Naive thymus-derived CD4-positive, alpha-beta T cell (primary cell): ENCODE measurements around the gene CFC1B. TPM values are rescaled to one million over a fixed set of nuclear protein-coding genes. Genes with fewer than 3 reads are reported as not detected.

Experiments
- polyA plus RNA-seq, 2 donors: library from polyadenylated mRNA; unstranded; fragments of 300-500 nt; fragmentation: Illumina TruSeq; gene quantifications; one replicate each; pipeline ENCODE4 v1.2.3, GENCODE V29; 2021
- total RNA-seq, 6 experiments: library from RNA in 5 of 6; stranded (reverse) in 5 of 6; gene quantifications; 1 replicate in 5 of 6; 2 replicates in 1 of 6; pipeline ENCODE4 v1.2.3 and lab custom pipeline; 2021 to 2026

The CFC1B gene
- total and polyA plus RNA-seq, 7 experiments from 2014 or later, result not detected

Other genes with a start within 250 kb of the CFC1B start
- 10 to 100 TPM; 69.9 to 88.5 (median 79.3) TPM for gene IMP4, start 178.3 kb upstream of the CFC1B start, total RNA-seq
- 10 to 100 TPM; 76.3 to 82.7 TPM for gene IMP4, start 178.3 kb upstream of the CFC1B start, polyA plus RNA-seq
- 100 to 1,000 TPM in 1 of 5 experiments, 10 to 100 TPM in 4; 43.3 to 112 (median 44.2) TPM for gene PTPN18, start 165.2 kb upstream of the CFC1B start, total RNA-seq
- gene PTPN18, start 165.2 kb upstream of the CFC1B start, polyA plus RNA-seq, result 10 to 100 TPM; 39.4 to 53.2 TPM
- not detected for gene POTEI, start 11.9 kb upstream of the CFC1B start, total RNA-seq
- gene POTEI, start 11.9 kb upstream of the CFC1B start, polyA plus RNA-seq, result not detected
- gene CFC1, start 78.4 kb downstream of the CFC1B start, total RNA-seq, result not detected
- not detected for gene CFC1, start 78.4 kb downstream of the CFC1B start, polyA plus RNA-seq
- gene POTEJ, start 90.2 kb downstream of the CFC1B start, total RNA-seq, result not detected
- not detected for gene POTEJ, start 90.2 kb downstream of the CFC1B start, polyA plus RNA-seq
- gene GPR148, start 207.8 kb downstream of the CFC1B start, total RNA-seq, result not detected
- gene GPR148, start 207.8 kb downstream of the CFC1B start, polyA plus RNA-seq, result not detected
- not detected for gene AMER3, start 234.3 kb downstream of the CFC1B start, total RNA-seq
- gene AMER3, start 234.3 kb downstream of the CFC1B start, polyA plus RNA-seq, result not detected